Epidermal melanocyte (primary cell): Measurements from ENCODE around the gene ETNPPL.
"Not testable (repeated sequence)": the region's sequence is repeated elsewhere in the genome, so short reads cannot be mapped to it uniquely, and the experiment has no call there.

Experiments used
- DNase-seq: peaks from one replicate; pipeline ENCODE4 v3.0.0; 2011; ENCODE audit warnings: low spot score; ENCODE audit not compliant: insufficient read length

Gene ETNPPL

GRCh38 chr4:108758498-108758897 is 4.4 kb downstream of the ETNPPL start:
- no peak for DNase-seq

DNA sequence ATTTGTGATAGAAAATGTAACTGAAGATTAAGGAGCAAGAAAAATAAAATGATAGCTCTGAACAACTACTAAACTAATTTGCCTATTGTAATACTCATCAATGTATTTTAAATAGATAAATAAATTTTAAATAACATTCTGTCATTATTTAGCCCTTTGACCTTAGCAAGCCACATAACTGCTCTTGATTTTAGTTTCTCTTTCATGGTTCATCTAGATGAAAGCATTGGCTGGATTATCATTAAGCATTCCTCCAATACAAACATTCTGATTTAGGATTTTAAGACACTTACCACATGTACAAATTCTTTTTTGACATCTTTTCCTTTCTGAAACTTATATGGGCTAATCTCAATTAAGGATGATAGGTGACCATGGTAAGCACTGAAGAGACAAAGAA is 8.5 kb downstream of the ETNPPL start:
- DNase-seq = no peak

GRCh38 chr4:108751321-108751720 is 11.5 kb downstream of the ETNPPL start:
- no peak for DNase-seq

- DNase-seq = no peak
These were observed 13.7 kb downstream of the ETNPPL start for GRCh38 chr4:108749119-108749518.

DNA sequence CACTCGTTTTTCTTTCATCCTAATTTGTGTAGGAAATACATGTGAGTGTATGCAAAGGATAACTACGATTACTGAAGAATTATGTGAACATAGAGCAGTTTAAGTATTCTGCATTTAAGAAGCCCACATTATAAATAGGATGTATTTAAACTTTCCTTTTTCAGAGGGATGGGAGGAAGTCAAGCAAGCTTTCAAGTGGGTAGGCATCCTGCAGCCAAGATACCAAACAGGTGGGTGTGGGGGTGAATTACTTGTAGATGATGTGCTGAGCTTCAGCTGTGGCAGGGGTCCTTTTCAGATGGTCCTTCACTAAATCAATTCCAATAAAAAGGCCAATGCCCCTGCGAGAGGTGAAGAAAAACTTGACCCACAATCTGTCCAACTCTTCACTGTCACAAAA is 16.3 kb downstream of the ETNPPL start:
- DNase-seq = no peak

DNA sequence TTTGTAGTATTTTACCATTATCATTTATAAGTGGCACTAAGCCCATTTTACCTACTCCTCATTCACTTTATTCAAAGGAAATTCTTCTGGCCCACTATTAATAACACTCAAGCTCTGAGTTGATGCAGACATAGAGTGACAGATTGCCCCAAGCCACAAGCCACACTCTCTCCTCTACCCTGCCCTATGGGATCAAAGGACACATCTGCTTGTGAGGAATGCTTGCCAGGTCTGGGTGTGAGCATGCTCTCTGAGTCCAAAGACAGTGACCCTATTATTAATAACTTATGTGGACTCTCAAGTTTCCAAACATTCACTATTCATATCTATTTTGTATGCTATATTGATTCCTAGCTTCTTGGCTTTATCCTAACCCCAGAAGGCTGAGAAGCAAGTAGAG is 18.5 kb downstream of the ETNPPL start:
- DNase-seq = no peak

- DNase-seq = no peak
These were observed 20.1 kb downstream of the ETNPPL start for GRCh38 chr4:108742451-108743420.

GRCh38 chr4:108738003-108738706 is 24.7 kb downstream of the ETNPPL start:
- DNase-seq = no peak

- DNase-seq = no peak
These were observed 31.8 kb downstream of the ETNPPL start for GRCh38 chr4:108731006-108731405.

- DNase-seq = no peak
These were observed 32.3 kb downstream of the ETNPPL start for GRCh38 chr4:108730579-108730978.

GRCh38 chr4:108729731-108730130 is 33.1 kb downstream of the ETNPPL start:
- no peak for DNase-seq

GRCh38 chr4:108725457-108725856 is 37.4 kb downstream of the ETNPPL start:
- DNase-seq = no peak

GRCh38 chr4:108717386-108717785 is 45.5 kb downstream of the ETNPPL start:
- DNase-seq = no peak

DNA sequence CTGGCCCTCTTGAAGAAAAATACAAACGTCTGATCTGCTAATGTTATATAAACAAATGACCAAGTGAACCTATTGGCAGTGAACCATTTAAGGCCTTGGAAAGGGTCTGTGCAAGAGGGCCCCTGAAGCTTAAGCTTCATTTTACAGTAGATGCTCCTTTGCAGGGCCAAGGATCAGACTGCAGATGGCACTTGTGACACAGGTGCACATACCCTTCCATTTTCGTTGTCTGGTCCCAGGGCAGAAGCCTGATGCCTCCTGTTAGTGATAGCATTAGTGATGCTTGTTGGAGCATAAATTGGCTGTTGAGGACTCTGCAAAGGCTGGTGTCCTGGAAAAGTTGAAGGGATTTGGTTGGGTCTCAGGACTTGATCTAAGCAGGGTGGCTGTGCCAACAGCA is 46.5 kb downstream of the ETNPPL start:
- DNase-seq = no peak

DNA sequence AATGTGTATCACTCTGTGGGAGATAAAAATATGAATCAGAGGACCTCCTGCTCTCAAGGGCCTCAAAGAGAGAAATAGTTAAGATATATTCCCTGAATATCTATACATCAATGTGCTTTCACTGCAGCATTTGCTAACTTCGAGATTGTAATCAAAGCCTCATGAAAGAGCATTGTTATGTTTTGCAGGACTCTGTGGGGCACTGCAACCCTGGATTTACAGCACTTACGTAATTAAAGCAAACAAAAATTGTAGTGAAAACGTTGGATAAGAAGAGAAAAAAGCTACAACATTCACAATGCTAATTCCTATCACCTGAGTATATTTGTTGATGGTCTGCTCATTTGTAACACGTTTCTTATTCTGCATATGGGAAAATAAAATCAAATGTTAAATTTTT is 48.0 kb downstream of the ETNPPL start:
- no peak for DNase-seq

GRCh38 chr4:108710578-108710977 is 52.3 kb downstream of the ETNPPL start:
- not testable (repeated sequence) for DNase-seq

- no peak for DNase-seq
These were observed 53.1 kb downstream of the ETNPPL start for GRCh38 chr4:108709722-108710121.

DNA sequence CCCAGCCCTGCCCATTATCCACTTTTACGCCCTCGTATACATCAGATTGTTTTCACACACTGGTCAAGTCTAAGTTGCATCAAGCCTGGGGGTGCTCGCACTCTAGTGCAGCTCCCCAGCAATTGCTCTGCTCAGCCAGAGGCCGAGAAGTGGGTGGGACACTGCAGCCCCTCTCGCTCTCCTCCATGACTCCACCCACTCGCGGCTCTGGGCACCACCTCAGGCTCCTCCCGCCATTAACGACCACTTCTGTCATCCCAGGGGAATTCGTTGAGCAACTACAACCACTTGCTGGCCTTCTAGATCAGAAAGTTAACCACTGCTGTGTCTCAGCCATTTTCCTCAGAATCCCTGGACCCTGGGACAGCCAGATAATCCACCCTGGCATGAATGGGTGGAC is 53.6 kb downstream of the ETNPPL start:
- DNase-seq = no peak

DNA sequence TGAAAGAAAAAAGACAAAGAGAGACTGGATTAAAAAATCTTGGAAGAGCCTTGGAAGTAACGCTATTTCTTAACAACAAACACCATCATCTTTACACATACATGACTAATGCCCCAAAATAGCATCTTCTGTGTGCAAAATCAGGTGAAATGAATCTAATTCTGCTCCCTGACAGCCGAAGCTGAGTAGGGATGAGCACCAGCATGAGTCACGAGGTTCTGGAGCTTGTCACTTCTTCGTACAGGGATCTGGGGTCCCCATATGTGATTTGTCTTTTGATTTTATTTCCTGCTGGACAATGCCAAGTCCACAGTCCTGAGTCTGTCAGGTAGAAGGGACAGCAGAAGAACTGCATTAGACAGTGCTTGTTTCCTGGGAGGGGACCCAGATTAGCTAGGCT is 56.6 kb downstream of the ETNPPL start:
- no peak for DNase-seq

GRCh38 chr4:108703966-108704365 is 58.9 kb downstream of the ETNPPL start:
- no peak for DNase-seq

- no peak for DNase-seq
These were observed 59.5 kb downstream of the ETNPPL start for GRCh38 chr4:108703370-108703769.

- DNase-seq = peak; percentile 49
These were observed 59.9 kb downstream of the ETNPPL start for GRCh38 chr4:108702960-108703359.
